PFSK-1 (cell line): ENCODE data around the gene RIMOC1.

Experiments
- FOXP2 ChIP-seq: optimal IDR thresholded peaks from 2 replicates; pipeline ENCODE3; 2011; ENCODE audit warnings: borderline replicate concordance, control low read depth, inconsistent platforms; ENCODE audit not compliant: insufficient read depth; ENCODE audit errors: extremely low read length, extremely low read depth
- POLR2AphosphoS5 ChIP-seq: IDR thresholded peaks from 2 replicates; pipeline ENCODE4 v1.6.1; 2012; ENCODE audit warnings: low read depth, mild to moderate bottlenecking, control low read depth, low read length, moderate library complexity
- SIN3A ChIP-seq: IDR thresholded peaks from 2 replicates; pipeline ENCODE4 v1.6.1; 2012; ENCODE audit warnings: mild to moderate bottlenecking, low read length, moderate library complexity, borderline replicate concordance; ENCODE audit not compliant: insufficient read depth
- TAF1 ChIP-seq: IDR thresholded peaks from 2 replicates; pipeline ENCODE4 v1.6.1; 2012; ENCODE audit warnings: low read length, control low read depth, borderline replicate concordance; ENCODE audit not compliant: insufficient read depth
- TF ChIP-seq, protein P1 (sequence below), 2 experiments: IDR thresholded peaks; 2 replicates each; pipeline versions ENCODE4 v1.6.1 to v1.8.0; 2011 to 2012; ENCODE audit warnings: low read depth in 2 of 2, low read length in 2 of 2, control low read depth in 1 of 2, inconsistent platforms in 1 of 2, mild to moderate bottlenecking in 1 of 2, moderate library complexity in 1 of 2; ENCODE audit not compliant: insufficient read depth in 1 of 2

Gene RIMOC1

DNA sequence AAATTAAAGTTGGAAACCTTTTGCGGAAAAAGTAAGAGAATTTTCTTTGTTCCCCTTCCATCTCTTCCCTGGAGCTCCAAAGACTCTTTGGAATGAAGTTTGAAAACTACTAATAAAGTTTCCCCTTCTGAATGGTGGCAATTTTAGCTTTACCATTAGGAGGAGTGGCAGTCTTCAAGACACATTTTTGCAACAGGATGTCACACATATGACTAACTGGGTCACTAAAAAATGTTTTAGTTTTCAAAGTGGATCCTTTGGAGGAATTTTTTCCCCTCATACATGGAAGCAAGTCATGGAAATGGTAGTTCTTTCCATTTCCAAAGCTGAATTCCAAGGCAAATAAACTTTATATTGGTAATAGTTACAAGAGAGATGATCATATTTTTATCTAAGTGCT lies 36.5 kb downstream of the RIMOC1 start:
- no peak for TF ChIP-seq FOXP2
- TF ChIP-seq, protein P1, sequence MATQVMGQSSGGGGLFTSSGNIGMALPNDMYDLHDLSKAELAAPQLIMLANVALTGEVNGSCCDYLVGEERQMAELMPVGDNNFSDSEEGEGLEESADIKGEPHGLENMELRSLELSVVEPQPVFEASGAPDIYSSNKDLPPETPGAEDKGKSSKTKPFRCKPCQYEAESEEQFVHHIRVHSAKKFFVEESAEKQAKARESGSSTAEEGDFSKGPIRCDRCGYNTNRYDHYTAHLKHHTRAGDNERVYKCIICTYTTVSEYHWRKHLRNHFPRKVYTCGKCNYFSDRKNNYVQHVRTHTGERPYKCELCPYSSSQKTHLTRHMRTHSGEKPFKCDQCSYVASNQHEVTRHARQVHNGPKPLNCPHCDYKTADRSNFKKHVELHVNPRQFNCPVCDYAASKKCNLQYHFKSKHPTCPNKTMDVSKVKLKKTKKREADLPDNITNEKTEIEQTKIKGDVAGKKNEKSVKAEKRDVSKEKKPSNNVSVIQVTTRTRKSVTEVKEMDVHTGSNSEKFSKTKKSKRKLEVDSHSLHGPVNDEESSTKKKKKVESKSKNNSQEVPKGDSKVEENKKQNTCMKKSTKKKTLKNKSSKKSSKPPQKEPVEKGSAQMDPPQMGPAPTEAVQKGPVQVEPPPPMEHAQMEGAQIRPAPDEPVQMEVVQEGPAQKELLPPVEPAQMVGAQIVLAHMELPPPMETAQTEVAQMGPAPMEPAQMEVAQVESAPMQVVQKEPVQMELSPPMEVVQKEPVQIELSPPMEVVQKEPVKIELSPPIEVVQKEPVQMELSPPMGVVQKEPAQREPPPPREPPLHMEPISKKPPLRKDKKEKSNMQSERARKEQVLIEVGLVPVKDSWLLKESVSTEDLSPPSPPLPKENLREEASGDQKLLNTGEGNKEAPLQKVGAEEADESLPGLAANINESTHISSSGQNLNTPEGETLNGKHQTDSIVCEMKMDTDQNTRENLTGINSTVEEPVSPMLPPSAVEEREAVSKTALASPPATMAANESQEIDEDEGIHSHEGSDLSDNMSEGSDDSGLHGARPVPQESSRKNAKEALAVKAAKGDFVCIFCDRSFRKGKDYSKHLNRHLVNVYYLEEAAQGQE (IDR thresholded peaks at IDR 0.05; ENCODE audit: insufficient read depth in 1 of 2, low read depth in 2 of 2, low read length in 2 of 2), result no peak
- no peak for TF ChIP-seq POLR2AphosphoS5
- TF ChIP-seq SIN3A, result no peak
- TF ChIP-seq TAF1, result no peak

DNA sequence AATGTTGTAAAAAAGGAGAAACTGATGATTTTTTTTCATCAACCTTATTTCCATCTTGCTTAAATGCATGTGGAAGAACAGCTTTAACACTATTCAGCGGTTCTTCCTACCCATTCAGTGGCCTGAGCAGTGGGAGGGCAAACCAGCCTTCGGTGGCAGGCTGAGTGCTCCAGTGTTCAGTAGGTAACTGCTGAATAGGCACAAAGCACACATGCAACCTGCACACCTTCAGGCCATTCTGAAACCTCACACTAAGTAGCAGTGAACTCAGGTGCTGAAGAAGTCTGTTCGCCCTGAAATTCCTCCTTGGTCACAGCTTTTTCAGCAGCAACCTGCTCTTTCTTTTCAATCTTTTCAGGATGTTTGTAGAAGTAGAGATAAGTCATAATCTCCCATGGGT lies 47.1 kb downstream of the RIMOC1 start:
- TF ChIP-seq SIN3A, result no peak
- TF ChIP-seq, protein P1 (IDR thresholded peaks at IDR 0.05; ENCODE audit: insufficient read depth in 1 of 2, low read depth in 2 of 2, low read length in 2 of 2), result no peak
- no peak for TF ChIP-seq POLR2AphosphoS5
- no peak for TF ChIP-seq FOXP2
- no peak for TF ChIP-seq TAF1
